Gastrocnemius medialis (tissue), 4 donors: ENCODE measurements around the gene G6PC2. TPM values are rescaled to one million over a fixed set of nuclear protein-coding genes. Genes with fewer than 3 reads are reported as not detected.

Experiments
- ATAC-seq, 2 donors: fragments of 150-250 bp; one replicate each; pipeline ENCODE4 v1.9.1; 2016
- DNase-seq, 2 donors: peaks; one replicate each; pipeline ENCODE4 v3.0.0-alpha.2; 2019
- H3K27ac ChIP-seq, 4 donors: fragments of 200-600 bp; sonication (generic); 1 replicate in 1 of 4; 2 replicates in 3 of 4; pipeline ENCODE4 v1.5.1; 2016 to 2018; ENCODE audit warnings: mild to moderate bottlenecking in 2 of 4, moderate library complexity in 1 of 4
- H3K27me3 ChIP-seq, 3 donors: fragments of 200-600 bp; sonication (generic) in 2 of 3; 1 replicate in 1 of 3; 2 replicates in 2 of 3; pipeline versions ENCODE4 v1.5.1 to v1.6.0; 2016 to 2019; ENCODE audit warnings: mild to moderate bottlenecking in 1 of 3, moderate library complexity in 1 of 3
- H3K36me3 ChIP-seq, 2 donors: fragments of 200-600 bp; sonication (generic) in 1 of 2; one replicate each; pipeline ENCODE4 v1.5.1; 2017 to 2018
- H3K4me1 ChIP-seq, 2 donors: fragments of 200-600 bp; sonication (generic) in 1 of 2; one replicate each; pipeline ENCODE4 v1.5.1; 2016 to 2017; ENCODE audit warnings: mild to moderate bottlenecking in 2 of 2
- H3K4me3 ChIP-seq, 4 donors: fragments of 200-600 bp; sonication (generic) in 3 of 4; 1 replicate in 1 of 4; 2 replicates in 3 of 4; pipeline ENCODE4 v1.5.1; 2016 to 2019; ENCODE audit warnings: mild to moderate bottlenecking in 2 of 4
- H3K9me3 ChIP-seq, 3 donors: fragments of 200-600 bp; sonication (generic) in 2 of 3; 1 replicate in 1 of 3; 2 replicates in 2 of 3; pipeline ENCODE4 v1.5.1; 2016 to 2019
- CTCF ChIP-seq, 5 experiments: fragments of 450-650 bp in 3 of 5; fragments of 200-600 bp in 2 of 5; sonication (generic) in 2 of 5; IDR thresholded peaks in 4 of 5; conservative IDR thresholded peaks in 1 of 5; 1 replicate in 4 of 5; 2 replicates in 1 of 5; pipeline ENCODE4 v1.5.1; 2016 to 2019; ENCODE audit warnings: antibody characterized with exemption in 5 of 5, mild to moderate bottlenecking in 3 of 5, moderate library complexity in 3 of 5
- POLR2A ChIP-seq, 2 donors: fragments of 450-650 bp; IDR thresholded peaks; one replicate each; pipeline ENCODE4 v1.6.1; 2017; ENCODE audit warnings: antibody characterized with exemption in 2 of 2, mild to moderate bottlenecking in 2 of 2, moderate library complexity in 2 of 2
- in situ Hi-C, 4 donors: fragments of 200-750 bp; cut with MboI; loops; one replicate each; pipeline versions ENCODE4 v1.15.0 to v1.8.0; 2017; ENCODE audit warnings: low sequenced_read_pairs in 4 of 4
- intact Hi-C: fragments of 100-400 bp; cut with DNase I; formaldehyde crosslinking; loops from one replicate; pipeline ENCODE4 v1.15.1; 2023; ENCODE audit warnings: low total_unique reads
- total RNA-seq, 4 donors: library from RNA; depleted of rRNA; stranded (reverse); fragments of >200 nt; gene quantifications; one replicate each; pipeline versions ENCODE4 v1.1.0 to v1.2.3, GENCODE V29; 2016

G6PC2 gene
- total RNA-seq, 4 donors from 2014 or later = not detected

GRCh38 chr2:168892327-168892726 is 8.8 kb upstream of the G6PC2 start:
- Histone ChIP-seq H3K4me3 (no peak overlapping the region), H3K27me3 (no peaks in the 10 kb centered on the region), H3K4me1 (peaks cover 0 to 5% of the 10 kb centered on the region in 2 donors), H3K27ac (no peak overlapping the region), H3K9me3 (no peaks in the 10 kb centered on the region), H3K36me3 (no peaks in the 10 kb centered on the region)
- intact Hi-C loops = no loop called here
- DNase-seq (no peak), ATAC-seq (no peak)
- in situ Hi-C loops = no loop called here
- TF ChIP-seq CTCF (IDR thresholded peaks at IDR 0.05 in 4 of 5, conservative IDR thresholded peaks at IDR 0.05 in 1 of 5) (no peak), POLR2A (IDR thresholded peaks at IDR 0.05) (no peak)

GRCh38 chr2:168894101-168894500 is 7.0 kb upstream of the G6PC2 start:
- intact Hi-C loops (no loop called here), in situ Hi-C loops (no loop called here)
- H3K36me3 ChIP-seq = no peaks in the 10 kb centered on the region
- TF ChIP-seq CTCF (IDR thresholded peaks at IDR 0.05 in 4 of 5, conservative IDR thresholded peaks at IDR 0.05 in 1 of 5) (no peak), POLR2A (IDR thresholded peaks at IDR 0.05) (no peak)
- ATAC-seq (no peak), DNase-seq (no peak)
- no peaks in the 10 kb centered on the region for H3K27me3 ChIP-seq
- no peak overlapping the region for H3K27ac ChIP-seq
- H3K4me3 ChIP-seq = no peak overlapping the region
- peaks cover 0 to 5% of the 10 kb centered on the region in 2 donors for H3K4me1 ChIP-seq
- no peaks in the 10 kb centered on the region for H3K9me3 ChIP-seq

- H3K27me3 ChIP-seq = no peaks in the 10 kb centered on the region
- no peaks in the 10 kb centered on the region for H3K36me3 ChIP-seq
- no peak overlapping the region for H3K27ac ChIP-seq
- no peaks in the 10 kb centered on the region for H3K9me3 ChIP-seq
- intact Hi-C loops = no loop called here
- H3K4me1 ChIP-seq = peaks cover 0 to 5% of the 10 kb centered on the region in 2 donors
- ATAC-seq = no peak
- no peak for DNase-seq
- TF ChIP-seq CTCF (IDR thresholded peaks at IDR 0.05 in 4 of 5, conservative IDR thresholded peaks at IDR 0.05 in 1 of 5) (no peak), POLR2A (IDR thresholded peaks at IDR 0.05) (no peak)
- in situ Hi-C loops = no loop called here
- H3K4me3 ChIP-seq = no peak overlapping the region
Measured at GRCh38 chr2:168894720-168895119, 6.4 kb upstream of the G6PC2 start.

GRCh38 chr2:168895771-168896170 is 5.3 kb upstream of the G6PC2 start:
- intact Hi-C loops (no loop called here), in situ Hi-C loops (no loop called here)
- ATAC-seq = no peak
- H3K27ac ChIP-seq = no peak overlapping the region
- no peaks in the 10 kb centered on the region for H3K36me3 ChIP-seq
- no peaks in the 10 kb centered on the region for H3K9me3 ChIP-seq
- no peak for TF ChIP-seq CTCF (IDR thresholded peaks at IDR 0.05 in 4 of 5, conservative IDR thresholded peaks at IDR 0.05 in 1 of 5)
- TF ChIP-seq POLR2A (IDR thresholded peaks at IDR 0.05) = no peak
- H3K4me1 ChIP-seq = peaks cover 0 to 1% of the 10 kb centered on the region in 2 donors
- no peak overlapping the region for H3K4me3 ChIP-seq
- no peak for DNase-seq
- H3K27me3 ChIP-seq = no peaks in the 10 kb centered on the region

- Histone ChIP-seq H3K27me3 (no peaks in the 10 kb centered on the region), H3K4me1 (no peaks in the 10 kb centered on the region), H3K9me3 (no peaks in the 10 kb centered on the region), H3K27ac (no peak overlapping the region), H3K4me3 (no peak overlapping the region), H3K36me3 (no peaks in the 10 kb centered on the region)
- ATAC-seq (no peak), DNase-seq (no peak)
- no peak for TF ChIP-seq CTCF (IDR thresholded peaks at IDR 0.05 in 4 of 5, conservative IDR thresholded peaks at IDR 0.05 in 1 of 5)
- TF ChIP-seq POLR2A (IDR thresholded peaks at IDR 0.05) = no peak
- intact Hi-C loops (no loop called here), in situ Hi-C loops (no loop called here)
Measured at GRCh38 chr2:168896783-168897182, 4.3 kb upstream of the G6PC2 start.
